Duodenal mucosa (tissue), 2 donors: Measurements from ENCODE around the gene INPP5D.
"Not testable (repeated sequence)": the region's sequence is repeated elsewhere in the genome, so short reads cannot be mapped to it uniquely, and the experiment has no call there.

Experiments
- H3K27ac ChIP-seq: one replicate; pipeline ENCODE4 v1.7.0; 2013; ENCODE audit warnings: low read depth, low read length
- H3K27me3 ChIP-seq, 2 donors: one replicate each; pipeline ENCODE4 v1.7.0; 2013; ENCODE audit warnings: low read length in 2 of 2, control low read depth in 1 of 2; ENCODE audit not compliant: insufficient read depth in 2 of 2, control insufficient read depth in 1 of 2
- H3K36me3 ChIP-seq, 2 donors: one replicate each; pipeline ENCODE4 v1.7.0; 2013; ENCODE audit warnings: low read length in 2 of 2, control low read depth in 1 of 2; ENCODE audit not compliant: insufficient read depth in 2 of 2, control insufficient read depth in 1 of 2
- H3K4me1 ChIP-seq, 2 donors: one replicate each; pipeline ENCODE4 v1.7.0; 2013; ENCODE audit warnings: low read length in 2 of 2, control low read depth in 1 of 2; ENCODE audit not compliant: insufficient read depth in 2 of 2, control insufficient read depth in 1 of 2
- H3K4me3 ChIP-seq, 2 donors: one replicate each; pipeline ENCODE4 v1.7.0; 2013; ENCODE audit warnings: low read length in 2 of 2, low read depth in 1 of 2
- H3K9ac ChIP-seq, 2 donors: one replicate each; pipeline ENCODE4 v1.7.0; 2013; ENCODE audit warnings: low read length in 2 of 2, low read depth in 1 of 2
- H3K9me3 ChIP-seq, 2 donors: one replicate each; pipeline ENCODE4 v1.7.0; 2013; ENCODE audit warnings: low read length in 2 of 2, control low read depth in 1 of 2; ENCODE audit not compliant: control insufficient read depth in 1 of 2

The INPP5D gene

DNA sequence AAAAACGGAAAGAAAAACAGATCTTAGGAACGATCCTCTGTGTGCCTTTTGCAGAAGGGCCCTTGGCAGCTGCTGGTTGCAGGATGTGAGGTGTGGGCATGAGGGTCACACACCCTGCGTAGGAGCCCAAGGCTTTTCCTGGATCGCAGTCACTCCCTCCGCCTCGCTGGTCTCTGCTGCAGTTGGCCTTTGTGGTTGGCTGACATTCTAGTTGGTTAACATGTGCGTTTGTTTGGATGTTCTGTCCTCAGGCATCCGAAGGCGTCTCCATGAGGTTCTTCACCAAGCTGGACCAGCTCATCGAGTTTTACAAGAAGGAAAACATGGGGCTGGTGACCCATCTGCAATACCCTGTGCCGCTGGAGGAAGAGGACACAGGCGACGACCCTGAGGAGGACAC lies 61.7 kb downstream of the INPP5D start:
- no peak overlapping the region for H3K9ac ChIP-seq
- peaks cover 3 to 21% of the 10 kb centered on the region in 2 donors for H3K36me3 ChIP-seq
- no peak overlapping the region for H3K27ac ChIP-seq
- no peaks in the 10 kb centered on the region for H3K9me3 ChIP-seq
- H3K4me1 ChIP-seq, result peaks cover 0 to 5% of the 10 kb centered on the region in 2 donors
- no peak overlapping the region for H3K4me3 ChIP-seq
- no peaks in the 10 kb centered on the region for H3K27me3 ChIP-seq

DNA sequence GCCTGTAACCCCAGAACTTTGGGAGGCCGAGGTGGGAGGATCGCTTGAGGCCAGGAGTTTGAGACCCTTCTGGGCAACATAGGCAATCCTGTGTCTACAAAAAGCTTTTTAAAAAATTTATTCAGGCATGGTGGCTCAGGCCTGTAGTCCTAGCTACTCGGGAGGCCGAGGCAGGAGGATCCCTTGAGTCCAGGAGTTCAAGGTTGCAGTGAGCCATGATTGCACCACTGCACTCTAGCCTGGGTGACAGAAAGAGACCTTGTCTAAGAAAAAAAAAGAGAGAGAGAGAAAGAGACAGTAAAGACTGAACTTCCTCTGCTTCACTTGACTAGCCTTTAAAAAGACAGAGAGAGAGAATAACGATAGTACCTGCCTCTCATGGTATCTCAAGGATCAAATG lies 62.4 kb downstream of the INPP5D start:
- no peak overlapping the region for H3K4me3 ChIP-seq
- no peak overlapping the region for H3K9ac ChIP-seq
- no peak overlapping the region for H3K27ac ChIP-seq
- H3K4me1 ChIP-seq, result peaks cover 0 to 5% of the 10 kb centered on the region in 2 donors
- no peaks in the 10 kb centered on the region for H3K9me3 ChIP-seq
- H3K36me3 ChIP-seq, result peaks cover 3 to 26% of the 10 kb centered on the region in 2 donors
- no peaks in the 10 kb centered on the region for H3K27me3 ChIP-seq

DNA sequence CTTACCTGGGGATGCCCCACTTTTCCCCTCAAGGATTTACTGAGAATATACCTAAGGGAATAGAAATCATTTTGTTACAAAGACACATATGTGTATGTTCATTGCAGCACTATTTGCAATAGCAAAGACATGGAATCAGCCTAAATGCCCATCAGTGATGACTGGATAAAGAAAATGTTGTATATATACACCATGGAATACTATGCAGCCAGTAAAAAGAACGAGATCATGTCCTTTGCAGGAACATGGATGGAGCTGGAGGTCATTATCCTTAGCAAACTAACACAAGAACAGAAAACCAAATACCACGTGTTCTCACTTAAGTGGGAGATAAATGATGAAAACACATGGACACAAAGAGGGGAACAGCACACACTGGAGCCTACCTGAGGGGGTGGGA lies 63.4 kb downstream of the INPP5D start:
- not testable (repeated sequence) for H3K4me1 ChIP-seq, H3K27ac ChIP-seq, H3K9me3 ChIP-seq, H3K9ac ChIP-seq, H3K27me3 ChIP-seq, H3K4me3 ChIP-seq
- peaks cover 3 to 29% of the 10 kb centered on the region in 2 donors for H3K36me3 ChIP-seq

DNA sequence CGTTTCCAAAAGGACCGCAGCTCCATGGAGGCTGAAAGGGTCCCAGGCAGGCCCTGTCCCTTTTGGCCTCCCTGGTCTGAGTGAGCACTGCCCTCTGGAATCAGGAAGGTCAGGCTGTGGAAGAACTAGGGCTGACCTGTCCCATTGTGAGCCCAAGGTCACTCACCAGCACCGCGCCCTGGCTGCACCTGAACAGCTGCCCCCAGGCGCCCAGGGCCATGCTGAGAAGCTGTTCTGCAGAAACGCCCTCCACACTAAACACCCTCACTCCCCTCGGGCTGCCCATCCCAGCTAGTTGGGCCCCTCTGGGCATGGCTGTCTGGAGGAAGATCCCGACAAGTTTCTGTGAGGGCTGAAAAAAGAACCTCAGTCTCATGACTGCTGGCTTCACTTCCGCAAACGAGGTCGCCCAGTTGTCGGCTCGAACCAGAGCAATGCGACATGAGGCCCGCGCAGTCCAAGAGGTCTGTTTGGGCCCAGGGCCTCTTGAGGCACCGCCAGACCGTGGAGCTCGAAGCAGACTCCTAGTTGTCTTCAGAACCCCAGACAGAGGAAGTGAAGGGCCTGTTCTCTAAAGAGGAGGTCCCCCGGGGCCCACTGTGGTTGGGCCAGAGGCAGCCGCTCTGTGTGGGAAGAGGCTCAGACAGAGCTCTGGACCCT lies 64.4 kb downstream of the INPP5D start:
- no peaks in the 10 kb centered on the region for H3K9me3 ChIP-seq
- H3K9ac ChIP-seq, result no peak overlapping the region
- H3K27me3 ChIP-seq, result no peaks in the 10 kb centered on the region
- H3K36me3 ChIP-seq, result peaks cover 3 to 29% of the 10 kb centered on the region in 2 donors
- H3K27ac ChIP-seq, result no peak overlapping the region
- H3K4me3 ChIP-seq, result no peak overlapping the region
- H3K4me1 ChIP-seq, result no peaks in the 10 kb centered on the region

DNA sequence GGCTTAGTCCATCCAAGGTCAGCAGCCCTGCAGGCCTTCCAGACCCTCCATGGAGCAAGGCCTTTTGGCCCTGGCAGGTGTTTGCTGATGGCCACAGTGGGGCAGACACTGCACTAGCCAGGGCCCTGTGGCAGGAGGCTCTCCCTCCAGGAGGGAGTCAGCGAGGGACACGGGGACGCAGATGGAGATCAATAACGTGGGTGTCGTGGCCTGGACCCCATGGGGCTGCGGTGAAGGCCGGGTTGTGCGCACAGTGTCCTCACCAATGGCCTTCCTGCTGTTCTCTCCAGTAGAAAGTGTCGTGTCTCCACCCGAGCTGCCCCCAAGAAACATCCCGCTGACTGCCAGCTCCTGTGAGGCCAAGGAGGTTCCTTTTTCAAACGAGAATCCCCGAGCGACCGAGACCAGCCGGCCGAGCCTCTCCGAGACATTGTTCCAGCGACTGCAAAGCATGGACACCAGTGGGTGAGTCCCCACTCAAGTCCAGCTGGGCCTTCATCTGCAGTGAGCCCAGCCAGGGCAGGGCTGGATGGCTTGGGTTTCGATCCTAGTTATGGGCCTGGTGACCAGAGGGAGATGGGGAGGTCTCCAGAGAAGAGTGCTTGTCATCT lies 65.4 kb downstream of the INPP5D start:
- Histone ChIP-seq H3K4me3 (no peak overlapping the region), H3K27ac (no peak overlapping the region), H3K9ac (no peak overlapping the region), H3K9me3 (no peaks in the 10 kb centered on the region), H3K27me3 (no peaks in the 10 kb centered on the region), H3K4me1 (no peaks in the 10 kb centered on the region), H3K36me3 (peaks cover 3 to 29% of the 10 kb centered on the region in 2 donors)

DNA sequence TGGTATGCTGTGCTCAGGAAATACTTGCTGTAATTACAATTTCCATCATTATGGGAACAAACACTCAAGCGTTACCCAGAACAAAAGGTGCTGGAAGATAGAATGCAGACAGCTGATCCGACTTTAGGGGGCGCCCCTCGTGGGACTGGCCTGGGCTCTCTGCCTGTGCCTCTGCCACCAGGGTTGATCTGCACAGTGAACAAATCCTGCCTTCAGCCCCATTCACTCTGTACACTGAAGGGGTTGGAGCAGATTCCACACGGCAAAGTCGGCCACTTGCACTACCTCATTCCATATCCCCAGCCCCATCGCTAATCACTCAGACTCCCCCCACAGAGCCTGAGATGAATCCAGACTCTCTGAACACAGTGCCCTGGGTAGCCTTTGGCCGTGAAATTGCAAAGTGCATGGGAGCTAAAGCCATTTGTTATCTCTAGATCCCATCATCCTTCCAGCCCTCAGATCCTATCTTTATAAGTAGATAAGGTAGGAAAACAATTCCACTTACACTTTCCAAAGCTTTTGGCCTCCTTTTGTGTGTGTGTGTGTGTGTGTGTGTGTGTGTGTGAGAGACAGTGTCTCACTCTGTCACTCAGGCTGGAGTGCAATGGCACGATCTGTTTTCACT lies 69.3 kb downstream of the INPP5D start:
- Histone ChIP-seq H3K9ac (no peak overlapping the region), H3K4me3 (no peak overlapping the region), H3K36me3 (peaks cover 0 to 35% of the 10 kb centered on the region in 2 donors)

DNA sequence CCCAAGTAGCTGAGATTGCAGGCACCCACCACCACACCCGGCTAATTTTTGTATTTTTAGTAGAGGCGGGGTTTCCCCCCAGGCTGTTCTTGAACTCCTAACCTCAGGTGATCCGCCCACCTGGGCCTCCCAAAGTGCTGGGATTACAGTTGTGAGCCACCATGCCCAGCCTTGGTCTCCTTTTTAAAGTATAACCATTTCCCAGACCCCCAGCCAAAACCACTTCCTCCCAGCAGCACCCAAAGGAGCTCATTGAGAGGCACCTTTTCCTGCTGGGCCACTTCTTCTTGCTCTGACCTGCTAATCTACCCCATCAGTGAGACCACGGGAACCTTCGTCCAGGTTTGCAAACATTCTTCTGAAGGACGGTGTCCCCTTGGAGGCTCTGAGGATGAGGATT lies 69.9 kb downstream of the INPP5D start:
- H3K36me3 ChIP-seq, result peaks cover 0 to 34% of the 10 kb centered on the region in 2 donors
- H3K27me3 ChIP-seq, result no peaks in the 10 kb centered on the region
- no peaks in the 10 kb centered on the region for H3K4me1 ChIP-seq
- no peaks in the 10 kb centered on the region for H3K9me3 ChIP-seq
- H3K27ac ChIP-seq, result no peak overlapping the region
- no peak overlapping the region for H3K9ac ChIP-seq
- no peak overlapping the region for H3K4me3 ChIP-seq

More for the DNA sequence above, 69.3 kb downstream of the INPP5D start:
- Histone ChIP-seq H3K4me1 (no peaks in the 10 kb centered on the region), H3K27ac (no peak overlapping the region), H3K27me3 (no peaks in the 10 kb centered on the region), H3K9me3 (no peaks in the 10 kb centered on the region)

DNA sequence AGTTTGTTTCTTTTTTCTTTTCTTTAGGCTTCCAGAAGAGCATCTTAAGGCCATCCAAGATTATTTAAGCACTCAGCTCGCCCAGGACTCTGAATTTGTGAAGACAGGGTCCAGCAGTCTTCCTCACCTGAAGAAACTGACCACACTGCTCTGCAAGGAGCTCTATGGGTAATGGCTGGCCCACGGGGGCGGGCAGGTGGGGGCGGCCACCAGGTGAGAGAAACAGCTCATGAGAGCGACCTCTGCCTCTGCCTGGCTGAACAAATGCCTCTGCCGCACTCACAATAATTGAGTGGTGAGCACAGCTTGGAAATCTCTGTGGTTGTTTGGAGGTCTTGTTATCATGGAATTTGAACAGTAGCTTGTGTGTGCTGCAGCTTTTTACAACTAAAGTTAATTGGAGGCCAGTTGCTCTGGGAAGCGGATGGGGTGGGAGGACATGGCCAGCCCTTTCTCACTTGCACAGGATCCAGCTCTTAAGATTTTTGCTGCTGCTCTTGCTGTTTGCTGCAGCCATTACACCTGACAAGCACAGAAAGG lies 70.4 kb downstream of the INPP5D start:
- no peak overlapping the region for H3K27ac ChIP-seq
- no peak overlapping the region for H3K4me3 ChIP-seq
- peaks cover 0 to 34% of the 10 kb centered on the region in 2 donors for H3K36me3 ChIP-seq
- H3K9ac ChIP-seq, result no peak overlapping the region
- H3K9me3 ChIP-seq, result peaks cover under 1% of the 10 kb centered on the region in 2 donors
- no peaks in the 10 kb centered on the region for H3K4me1 ChIP-seq
- H3K27me3 ChIP-seq, result no peaks in the 10 kb centered on the region

DNA sequence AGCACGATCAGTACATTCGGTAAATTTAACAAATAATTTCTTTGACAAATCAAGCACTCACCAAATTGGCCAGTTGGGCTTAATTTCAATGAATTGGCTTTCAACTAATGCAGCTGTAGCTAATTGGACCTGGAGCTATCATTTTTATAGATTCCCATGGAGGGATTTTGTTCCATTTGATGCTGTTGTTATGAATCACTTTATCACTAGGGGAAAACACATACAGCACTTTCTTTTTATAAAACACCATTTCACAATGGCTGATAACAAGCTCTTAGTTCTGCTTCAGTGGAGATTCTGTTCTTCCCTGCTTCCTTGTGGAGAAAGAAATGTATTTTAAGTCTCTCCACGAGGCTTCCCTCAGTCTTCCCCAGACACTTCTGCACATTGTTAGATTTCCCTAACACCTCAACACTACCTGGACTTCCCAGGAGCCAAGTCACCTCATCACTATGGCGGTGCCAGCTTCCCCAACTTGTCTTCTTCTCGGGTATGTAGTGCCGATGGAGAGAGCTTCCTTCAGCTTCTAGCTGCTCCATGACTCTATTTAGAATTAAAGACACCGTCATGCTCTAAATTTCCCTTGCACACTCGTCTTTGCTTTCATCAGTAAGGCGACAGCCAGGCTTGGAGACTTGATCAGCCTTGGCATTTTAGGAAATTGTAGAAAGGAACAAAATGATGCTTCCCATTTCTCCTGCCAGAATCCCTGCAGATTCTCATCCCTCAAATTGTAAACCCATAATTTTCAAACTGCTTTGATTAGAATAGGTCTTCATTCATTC lies 72.0 kb downstream of the INPP5D start:
- H3K4me3 ChIP-seq, result no peak overlapping the region
- H3K9ac ChIP-seq, result no peak overlapping the region
- H3K27ac ChIP-seq, result no peak overlapping the region
- H3K4me1 ChIP-seq, result no peaks in the 10 kb centered on the region
- peaks cover 4% of the 10 kb centered on the region in 2 donors for H3K9me3 ChIP-seq
- no peaks in the 10 kb centered on the region for H3K27me3 ChIP-seq
- H3K36me3 ChIP-seq, result peaks cover 0 to 23% of the 10 kb centered on the region in 2 donors
